K562 (cell line): ENCODE data around the gene VIM. TPM values are rescaled to one million over a fixed set of nuclear protein-coding genes. Genes with fewer than 3 reads are reported as not detected.

ENCODE experiments used
- PHF8 ChIP-seq: fragments of 200-600 bp; sonication (generic); IDR thresholded peaks from 2 replicates; pipeline ENCODE4 v1.6.1; 2012; ENCODE audit warnings: mixed run types, mild to moderate bottlenecking, inconsistent platforms, low read length, moderate library complexity, borderline replicate concordance
- RAD21 ChIP-seq, 2 experiments: fragments of 250-450 bp in 1 of 2; fragments of 450-650 bp in 1 of 2; sonication (Bioruptor Pico) in 1 of 2; formaldehyde crosslinking in 1 of 2; IDR thresholded peaks in 1 of 2; conservative IDR thresholded peaks in 1 of 2; 2 replicates each; pipeline versions ENCODE4 v1.4.0 to v1.8.0; 2020 to 2022; ENCODE audit warnings: mild to moderate bottlenecking in 2 of 2, moderate library complexity in 1 of 2
- ZFX ChIP-seq: sonication (generic); formaldehyde crosslinking; IDR thresholded peaks from 2 replicates; pipeline ENCODE4 v1.8.0; 2022; ENCODE audit warnings: mild to moderate bottlenecking, missing genetic modification reagents, moderate library complexity
- ZNF124 ChIP-seq: sonication (generic); formaldehyde crosslinking; IDR thresholded peaks from 2 replicates; pipeline ENCODE4 v1.8.1; 2022; ENCODE audit warnings: missing genetic modification reagents
- polyA plus RNA-seq, 8 experiments: library from polyadenylated mRNA; depleted of rRNA in 4 of 8; stranded (reverse) in 5 of 8; unstranded in 3 of 8; fragments of >200 nt; fragmentation: Nextera tagmentation in 2 of 8; fragmentation: Illumina TruSeq in 1 of 8; extraction: Ambion mirVana in 2 of 8; extraction: Trizol in 1 of 8; gene quantifications; 2 replicates each; pipeline versions ENCODE4 v1.2.1 to v1.2.3, GENCODE V29; 2011 to 2014; ENCODE audit warnings: inconsistent platforms in 1 of 8, missing spikeins in 1 of 8
- total RNA-seq, 7 experiments: library from RNA; depleted of rRNA in 6 of 7; stranded (reverse); fragments of >200 nt in 6 of 7; fragmentation: Illumina TruSeq in 2 of 7; extraction: Trizol in 2 of 7; gene quantifications; 2 replicates each; pipeline versions ENCODE4 v1.2.1 to v1.2.3, GENCODE V29; 2011 to 2021; ENCODE audit warnings: low replicate concordance in 1 of 7
- TF ChIP-seq, protein P1 (sequence below): fragments of 200-800 bp; sonication (Bioruptor generic); IDR thresholded peaks from 2 replicates; pipeline ENCODE4 v1.6.1; 2016; ENCODE audit warnings: missing genetic modification characterization, missing compliant biosample characterization
- TF ChIP-seq, protein P2 (sequence below), 2 experiments: fragments of 450-650 bp in 1 of 2; sonication (generic) in 1 of 2; formaldehyde crosslinking in 1 of 2; IDR thresholded peaks; 2 replicates each; pipeline versions ENCODE4 v1.7.1 to v1.9.0; 2016 to 2022; ENCODE audit warnings: inconsistent platforms in 1 of 2, mild to moderate bottlenecking in 1 of 2, missing genetic modification reagents in 1 of 2
- TF ChIP-seq, protein P3 (sequence below): fragments of 450-650 bp; IDR thresholded peaks from 2 replicates; pipeline ENCODE4 v1.7.0; 2016; ENCODE audit warnings: borderline replicate concordance

Gene VIM
- total and polyA plus RNA-seq, 9 of the 15 experiments (the other 6 are each of a cell fraction or from before 2014, with no cell fraction given): 86.0 to 621 (median 383) TPM

DNA sequence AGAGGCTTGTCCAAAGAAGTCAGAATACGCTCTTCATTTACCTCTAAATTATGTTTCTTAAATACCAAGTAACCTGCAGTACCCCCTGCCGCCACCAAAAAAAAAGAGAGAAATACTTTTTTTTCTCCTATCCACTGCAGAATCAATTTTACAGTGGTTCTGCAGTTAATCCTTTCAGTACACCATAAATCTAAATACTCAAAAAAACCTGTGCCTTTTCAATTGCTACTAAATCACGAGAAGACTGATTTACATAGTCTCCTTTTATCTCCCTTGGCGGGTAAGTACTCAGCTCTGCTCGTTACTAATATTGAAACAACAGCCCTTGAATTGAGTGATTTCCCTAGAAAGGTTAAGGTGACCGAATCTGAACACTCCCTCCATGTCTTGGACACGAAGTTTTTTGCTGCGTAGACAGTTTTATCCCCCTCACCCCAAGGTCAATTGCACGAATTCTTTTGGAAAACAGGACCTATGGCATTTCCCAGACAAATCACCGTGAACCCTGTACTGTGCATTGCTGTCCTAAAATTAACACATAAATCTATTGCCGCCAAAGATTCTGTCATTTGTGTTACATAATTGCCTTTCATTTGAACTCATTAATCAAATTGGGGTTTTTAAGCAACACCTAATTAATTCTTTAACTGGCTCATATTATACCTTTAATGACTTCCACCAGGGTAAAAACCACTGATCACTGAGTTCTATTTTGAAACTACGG, 512 bp upstream of the VIM start (continued):
- TF ChIP-seq, protein P1, sequence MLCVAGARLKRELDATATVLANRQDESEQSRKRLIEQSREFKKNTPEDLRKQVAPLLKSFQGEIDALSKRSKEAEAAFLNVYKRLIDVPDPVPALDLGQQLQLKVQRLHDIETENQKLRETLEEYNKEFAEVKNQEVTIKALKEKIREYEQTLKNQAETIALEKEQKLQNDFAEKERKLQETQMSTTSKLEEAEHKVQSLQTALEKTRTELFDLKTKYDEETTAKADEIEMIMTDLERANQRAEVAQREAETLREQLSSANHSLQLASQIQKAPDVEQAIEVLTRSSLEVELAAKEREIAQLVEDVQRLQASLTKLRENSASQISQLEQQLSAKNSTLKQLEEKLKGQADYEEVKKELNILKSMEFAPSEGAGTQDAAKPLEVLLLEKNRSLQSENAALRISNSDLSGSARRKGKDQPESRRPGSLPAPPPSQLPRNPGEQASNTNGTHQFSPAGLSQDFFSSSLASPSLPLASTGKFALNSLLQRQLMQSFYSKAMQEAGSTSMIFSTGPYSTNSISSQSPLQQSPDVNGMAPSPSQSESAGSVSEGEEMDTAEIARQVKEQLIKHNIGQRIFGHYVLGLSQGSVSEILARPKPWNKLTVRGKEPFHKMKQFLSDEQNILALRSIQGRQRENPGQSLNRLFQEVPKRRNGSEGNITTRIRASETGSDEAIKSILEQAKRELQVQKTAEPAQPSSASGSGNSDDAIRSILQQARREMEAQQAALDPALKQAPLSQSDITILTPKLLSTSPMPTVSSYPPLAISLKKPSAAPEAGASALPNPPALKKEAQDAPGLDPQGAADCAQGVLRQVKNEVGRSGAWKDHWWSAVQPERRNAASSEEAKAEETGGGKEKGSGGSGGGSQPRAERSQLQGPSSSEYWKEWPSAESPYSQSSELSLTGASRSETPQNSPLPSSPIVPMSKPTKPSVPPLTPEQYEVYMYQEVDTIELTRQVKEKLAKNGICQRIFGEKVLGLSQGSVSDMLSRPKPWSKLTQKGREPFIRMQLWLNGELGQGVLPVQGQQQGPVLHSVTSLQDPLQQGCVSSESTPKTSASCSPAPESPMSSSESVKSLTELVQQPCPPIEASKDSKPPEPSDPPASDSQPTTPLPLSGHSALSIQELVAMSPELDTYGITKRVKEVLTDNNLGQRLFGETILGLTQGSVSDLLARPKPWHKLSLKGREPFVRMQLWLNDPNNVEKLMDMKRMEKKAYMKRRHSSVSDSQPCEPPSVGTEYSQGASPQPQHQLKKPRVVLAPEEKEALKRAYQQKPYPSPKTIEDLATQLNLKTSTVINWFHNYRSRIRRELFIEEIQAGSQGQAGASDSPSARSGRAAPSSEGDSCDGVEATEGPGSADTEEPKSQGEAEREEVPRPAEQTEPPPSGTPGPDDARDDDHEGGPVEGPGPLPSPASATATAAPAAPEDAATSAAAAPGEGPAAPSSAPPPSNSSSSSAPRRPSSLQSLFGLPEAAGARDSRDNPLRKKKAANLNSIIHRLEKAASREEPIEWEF: no peak
- TF ChIP-seq, protein P2, sequence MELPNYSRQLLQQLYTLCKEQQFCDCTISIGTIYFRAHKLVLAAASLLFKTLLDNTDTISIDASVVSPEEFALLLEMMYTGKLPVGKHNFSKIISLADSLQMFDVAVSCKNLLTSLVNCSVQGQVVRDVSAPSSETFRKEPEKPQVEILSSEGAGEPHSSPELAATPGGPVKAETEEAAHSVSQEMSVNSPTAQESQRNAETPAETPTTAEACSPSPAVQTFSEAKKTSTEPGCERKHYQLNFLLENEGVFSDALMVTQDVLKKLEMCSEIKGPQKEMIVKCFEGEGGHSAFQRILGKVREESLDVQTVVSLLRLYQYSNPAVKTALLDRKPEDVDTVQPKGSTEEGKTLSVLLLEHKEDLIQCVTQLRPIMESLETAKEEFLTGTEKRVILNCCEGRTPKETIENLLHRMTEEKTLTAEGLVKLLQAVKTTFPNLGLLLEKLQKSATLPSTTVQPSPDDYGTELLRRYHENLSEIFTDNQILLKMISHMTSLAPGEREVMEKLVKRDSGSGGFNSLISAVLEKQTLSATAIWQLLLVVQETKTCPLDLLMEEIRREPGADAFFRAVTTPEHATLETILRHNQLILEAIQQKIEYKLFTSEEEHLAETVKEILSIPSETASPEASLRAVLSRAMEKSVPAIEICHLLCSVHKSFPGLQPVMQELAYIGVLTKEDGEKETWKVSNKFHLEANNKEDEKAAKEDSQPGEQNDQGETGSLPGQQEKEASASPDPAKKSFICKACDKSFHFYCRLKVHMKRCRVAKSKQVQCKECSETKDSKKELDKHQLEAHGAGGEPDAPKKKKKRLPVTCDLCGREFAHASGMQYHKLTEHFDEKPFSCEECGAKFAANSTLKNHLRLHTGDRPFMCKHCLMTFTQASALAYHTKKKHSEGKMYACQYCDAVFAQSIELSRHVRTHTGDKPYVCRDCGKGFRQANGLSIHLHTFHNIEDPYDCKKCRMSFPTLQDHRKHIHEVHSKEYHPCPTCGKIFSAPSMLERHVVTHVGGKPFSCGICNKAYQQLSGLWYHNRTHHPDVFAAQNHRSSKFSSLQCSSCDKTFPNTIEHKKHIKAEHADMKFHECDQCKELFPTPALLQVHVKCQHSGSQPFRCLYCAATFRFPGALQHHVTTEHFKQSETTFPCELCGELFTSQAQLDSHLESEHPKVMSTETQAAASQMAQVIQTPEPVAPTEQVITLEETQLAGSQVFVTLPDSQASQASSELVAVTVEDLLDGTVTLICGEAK (IDR thresholded peaks at IDR 0.05): peak; percentile 69
- TF ChIP-seq, protein P2 (CRISPR knock-in tag; IDR thresholded peaks at IDR 0.05): no peak
- TF ChIP-seq ZNF124 (CRISPR knock-in tag) (no peak), ZFX (no peak), PHF8 (no peak), RAD21 (CRISPR knock-in tag; conservative IDR thresholded peaks at IDR 0.05 in 1 of 2, IDR thresholded peaks at IDR 0.05 in 1 of 2) (no peak)
- TF ChIP-seq, protein P3, sequence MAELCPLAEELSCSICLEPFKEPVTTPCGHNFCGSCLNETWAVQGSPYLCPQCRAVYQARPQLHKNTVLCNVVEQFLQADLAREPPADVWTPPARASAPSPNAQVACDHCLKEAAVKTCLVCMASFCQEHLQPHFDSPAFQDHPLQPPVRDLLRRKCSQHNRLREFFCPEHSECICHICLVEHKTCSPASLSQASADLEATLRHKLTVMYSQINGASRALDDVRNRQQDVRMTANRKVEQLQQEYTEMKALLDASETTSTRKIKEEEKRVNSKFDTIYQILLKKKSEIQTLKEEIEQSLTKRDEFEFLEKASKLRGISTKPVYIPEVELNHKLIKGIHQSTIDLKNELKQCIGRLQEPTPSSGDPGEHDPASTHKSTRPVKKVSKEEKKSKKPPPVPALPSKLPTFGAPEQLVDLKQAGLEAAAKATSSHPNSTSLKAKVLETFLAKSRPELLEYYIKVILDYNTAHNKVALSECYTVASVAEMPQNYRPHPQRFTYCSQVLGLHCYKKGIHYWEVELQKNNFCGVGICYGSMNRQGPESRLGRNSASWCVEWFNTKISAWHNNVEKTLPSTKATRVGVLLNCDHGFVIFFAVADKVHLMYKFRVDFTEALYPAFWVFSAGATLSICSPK: no peak
